Measurements from ENCODE around the gene LGR6. TPM values are rescaled to one million over a fixed set of nuclear protein-coding genes. Genes with fewer than 3 reads are reported as not detected.
"Not testable (repeated sequence)": the region's sequence is repeated elsewhere in the genome, so short reads cannot be mapped to it uniquely, and the experiment has no call there.

Gene LGR6
- total and polyA plus RNA-seq, 5 experiments from 2014 or later = 0.25 to 6.2 (median 0.47) TPM; not detected in 2

- POLR2A ChIA-PET = interaction anchor here (0.7 kb wide), 1 partner anchor 221 kb away, joined by 3 read pairs; no protein-coding TSS in a partner anchor
- peaks cover 22 to 35% (median 29%) of the 10 kb centered on the region in 4 donors for H3K4me1 Mint-ChIP-seq
- ATAC-seq (no peak), DNase-seq (peak in 5 of 10 donors; percentile 6 to 66 (median 58))
- H3K27ac Mint-ChIP-seq = peak overlapping the region in 6 of 10 donors; percentile 66 to 90 (median 70)
- H3K27me3 Mint-ChIP-seq = peaks cover 0 to 2% (median 0%) of the 10 kb centered on the region in 5 donors
- H3K9me3 Mint-ChIP-seq = no peaks in the 10 kb centered on the region
- peak overlapping the region; percentile 9 to 74 (median 59) for H3K4me3 Mint-ChIP-seq
- H3K36me3 Mint-ChIP-seq = peaks cover 0 to 3% (median 0%) of the 10 kb centered on the region in 3 donors
Observed at GRCh38 chr1:202343652-202344349, 150.2 kb downstream of the LGR6 start.

DNA sequence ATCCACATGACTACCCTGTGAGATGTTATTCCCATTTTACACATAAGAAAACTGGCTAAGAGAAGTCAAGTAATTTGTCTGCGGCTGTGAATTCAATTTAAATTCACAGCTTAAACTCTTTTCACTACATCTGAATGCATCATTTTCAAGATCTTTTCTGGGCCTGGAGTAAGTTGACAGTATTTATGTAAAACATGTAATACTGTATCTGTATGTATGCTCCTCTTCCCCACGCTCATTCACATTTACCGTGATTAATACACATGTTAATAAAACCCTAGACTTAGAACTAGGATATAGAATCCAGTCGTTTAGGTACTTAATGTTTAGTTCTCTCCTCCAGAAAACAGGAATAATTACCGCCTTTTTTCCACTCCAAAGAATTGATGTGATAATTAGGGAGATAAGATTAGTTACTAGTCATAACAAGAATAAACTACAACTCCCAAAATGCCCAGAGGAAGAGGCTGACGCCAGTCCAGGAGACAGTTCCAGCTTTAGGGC is 154.5 kb downstream of the LGR6 start:
- no peaks in the 10 kb centered on the region for H3K36me3 Mint-ChIP-seq
- POLR2A ChIA-PET = interaction anchor here (0.6 to 1.8 kb wide), 3 partner anchors 13 to 286 kb away, joined by 3 to 9 read pairs (median 4); partner anchors contain the start of gene PTPN7
- peak overlapping the region; percentile 83 to 99 (median 94) for H3K4me3 Mint-ChIP-seq
- ATAC-seq (no peak), DNase-seq (no peak)
- no peaks in the 10 kb centered on the region for H3K9me3 Mint-ChIP-seq
- H3K27me3 Mint-ChIP-seq = no peaks in the 10 kb centered on the region
- H3K27ac Mint-ChIP-seq = peak overlapping the region; percentile 67 to 96 (median 94)
- H3K4me1 Mint-ChIP-seq = peaks cover 18 to 43% (median 31%) of the 10 kb centered on the region in 4 donors

- POLR2A ChIA-PET = interaction anchor here (0.6 to 1.8 kb wide), 3 partner anchors 12 to 285 kb away, joined by 3 to 9 read pairs (median 4); partner anchors contain the start of gene PTPN7
- Mint-ChIP-seq H3K4me1 (peaks cover 19 to 41% (median 28%) of the 10 kb centered on the region in 4 donors), H3K27me3 (no peaks in the 10 kb centered on the region), H3K27ac (peak within 1 kb of the TSS; percentile 67 to 96 (median 94)), H3K36me3 (no peaks in the 10 kb centered on the region), H3K4me3 (peak within 1 kb of the TSS; percentile 83 to 99 (median 94)), H3K9me3 (no peaks in the 10 kb centered on the region)
- ATAC-seq (peak; percentile 97), DNase-seq (peak; percentile 85 to 98 (median 94))
Observed at GRCh38 chr1:202348509-202349205, 155.1 kb downstream of the LGR6 start, which contains the start of gene PPP1R12B. Gene PPP1R12B (plus strand): TSS chr1:202348699. CDS start chr1:202348852, 153 bp downstream.

DNA sequence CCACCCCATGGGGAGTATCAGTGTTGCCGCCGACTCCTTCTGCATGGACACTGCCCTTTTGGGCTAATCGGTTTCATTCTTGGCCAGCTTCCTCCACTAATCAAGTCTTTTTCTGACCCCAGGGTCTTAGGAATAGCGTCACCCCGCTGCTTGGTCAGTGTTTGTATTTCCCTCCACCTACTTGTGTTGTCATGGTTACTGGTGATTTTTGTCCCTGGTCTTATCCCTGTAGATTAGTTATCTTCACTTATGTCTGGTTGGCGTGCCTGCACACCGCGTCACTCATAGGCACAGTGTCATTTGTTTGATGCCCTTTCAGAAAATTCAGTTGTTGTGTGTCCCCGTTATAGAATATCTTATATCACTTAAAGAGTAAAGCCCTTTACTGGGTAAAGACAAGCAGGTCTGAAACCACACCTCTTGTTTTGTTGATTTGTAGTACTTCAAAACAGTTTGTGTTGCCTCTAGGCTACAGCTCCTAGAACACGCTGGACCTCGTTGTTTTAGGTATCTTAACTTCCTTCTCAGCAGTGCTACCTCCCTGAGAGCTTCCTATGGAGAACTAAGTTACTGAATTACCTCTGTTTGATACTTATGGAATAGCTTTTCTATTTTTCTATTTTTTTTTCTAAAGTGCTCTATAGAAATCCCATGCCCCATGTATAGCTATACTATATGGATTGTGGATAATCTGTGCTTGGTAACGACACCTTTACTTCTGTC is 155.8 kb downstream of the LGR6 start:
- peaks cover 19 to 40% (median 27%) of the 10 kb centered on the region in 4 donors for H3K4me1 Mint-ChIP-seq
- POLR2A ChIA-PET = interaction anchor here (1.5 to 1.8 kb wide), 2 partner anchors 12 to 189 kb away, joined by 4 to 9 read pairs; partner anchors contain the start of gene PTPN7
- no peak for ATAC-seq
- peak overlapping the region; percentile 67 to 96 (median 85) for H3K27ac Mint-ChIP-seq
- no peaks in the 10 kb centered on the region for H3K9me3 Mint-ChIP-seq
- H3K36me3 Mint-ChIP-seq = no peaks in the 10 kb centered on the region
- H3K4me3 Mint-ChIP-seq = peak overlapping the region; percentile 83 to 99 (median 94)
- H3K27me3 Mint-ChIP-seq = no peaks in the 10 kb centered on the region
- DNase-seq = peak in 1 of 10 donors; percentile 12

- Mint-ChIP-seq H3K27me3 (no peaks in the 10 kb centered on the region), H3K9me3 (no peaks in the 10 kb centered on the region), H3K36me3 (no peaks in the 10 kb centered on the region), H3K4me1 (peaks cover 29 to 40% (median 34%) of the 10 kb centered on the region in 4 donors), H3K27ac (no peak overlapping the region), H3K4me3 (no peak overlapping the region)
- DNase-seq (no peak), ATAC-seq (no peak)
- POLR2A ChIA-PET = interaction anchor here (0.7 kb wide), 1 partner anchor 655 kb away, joined by 4 read pairs; no protein-coding TSS in a partner anchor
Observed at GRCh38 chr1:202351725-202352124, 158.1 kb downstream of the LGR6 start.

DNA sequence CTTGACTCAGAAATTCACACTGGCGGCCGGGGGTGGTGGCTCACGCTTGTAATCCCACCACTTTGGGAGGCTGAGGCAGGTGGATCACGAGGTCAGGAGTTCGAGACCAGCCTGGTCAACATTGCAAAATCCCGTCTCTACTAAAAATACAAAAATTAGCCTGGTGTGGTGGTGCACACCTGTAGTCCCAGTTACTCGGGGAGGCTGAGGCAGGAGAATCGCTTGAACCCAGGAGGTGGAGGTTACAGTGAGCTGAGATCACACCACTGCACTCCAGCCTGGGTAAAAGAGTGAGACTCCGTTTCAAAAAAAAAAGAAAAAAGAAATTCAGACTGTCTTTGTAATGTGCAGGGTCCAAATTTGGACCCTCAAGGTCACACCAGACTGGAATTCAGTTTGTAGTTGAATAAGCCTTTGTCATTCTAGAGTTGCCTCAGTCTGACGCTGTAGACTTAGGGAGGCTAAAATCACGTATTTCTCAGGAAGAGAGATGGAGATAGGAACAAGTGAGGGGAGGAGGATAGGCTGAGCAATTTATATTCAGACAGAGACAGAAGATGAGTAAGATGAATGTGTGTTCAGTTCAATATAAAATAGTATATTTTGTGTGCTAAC is 159.1 kb downstream of the LGR6 start:
- ATAC-seq, H3K9me3 Mint-ChIP-seq, H3K4me3 Mint-ChIP-seq, H3K27me3 Mint-ChIP-seq, H3K36me3 Mint-ChIP-seq, DNase-seq, H3K27ac Mint-ChIP-seq, POLR2A ChIA-PET: not testable (repeated sequence)
- peaks cover 28 to 37% (median 33%) of the 10 kb centered on the region in 4 donors for H3K4me1 Mint-ChIP-seq

- ATAC-seq = no peak
- no peaks in the 10 kb centered on the region for H3K9me3 Mint-ChIP-seq
- no peaks in the 10 kb centered on the region for H3K27me3 Mint-ChIP-seq
- H3K4me1 Mint-ChIP-seq = peaks cover 8 to 19% (median 15%) of the 10 kb centered on the region in 4 donors
- POLR2A ChIA-PET = no interaction called here
- H3K4me3 Mint-ChIP-seq = no peak overlapping the region
- DNase-seq = no peak
- H3K36me3 Mint-ChIP-seq = no peaks in the 10 kb centered on the region
- peak overlapping the region in 2 of 10 donors; percentile 42 to 67 for H3K27ac Mint-ChIP-seq
Observed at GRCh38 chr1:202355944-202356553, 162.4 kb downstream of the LGR6 start.

DNA sequence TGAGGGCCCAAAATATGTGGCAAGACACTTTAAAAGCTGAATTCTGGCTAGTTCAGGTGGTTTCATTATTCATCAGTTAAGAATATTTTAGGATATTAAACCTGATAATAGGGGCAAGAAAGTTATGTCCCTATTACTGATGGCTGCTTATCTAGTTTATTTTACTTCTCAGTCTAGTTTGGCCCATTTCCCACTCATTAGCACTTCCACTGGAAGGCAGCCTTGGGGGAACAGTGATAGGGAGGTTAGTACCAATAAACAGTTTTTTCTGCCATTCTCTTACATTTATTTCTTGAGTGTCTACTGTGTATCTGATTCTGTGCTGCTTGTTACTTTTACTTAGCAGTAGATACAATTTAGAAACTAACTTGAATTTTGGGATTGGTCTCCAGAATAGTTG is 163.9 kb downstream of the LGR6 start:
- DNase-seq (no peak), ATAC-seq (no peak)
- no peak overlapping the region for H3K4me3 Mint-ChIP-seq
- H3K4me1 Mint-ChIP-seq = peaks cover 9 to 19% (median 15%) of the 10 kb centered on the region in 4 donors
- no peak overlapping the region for H3K27ac Mint-ChIP-seq
- no peaks in the 10 kb centered on the region for H3K27me3 Mint-ChIP-seq
- POLR2A ChIA-PET = no interaction called here
- H3K36me3 Mint-ChIP-seq = no peaks in the 10 kb centered on the region
- H3K9me3 Mint-ChIP-seq = no peaks in the 10 kb centered on the region

DNA sequence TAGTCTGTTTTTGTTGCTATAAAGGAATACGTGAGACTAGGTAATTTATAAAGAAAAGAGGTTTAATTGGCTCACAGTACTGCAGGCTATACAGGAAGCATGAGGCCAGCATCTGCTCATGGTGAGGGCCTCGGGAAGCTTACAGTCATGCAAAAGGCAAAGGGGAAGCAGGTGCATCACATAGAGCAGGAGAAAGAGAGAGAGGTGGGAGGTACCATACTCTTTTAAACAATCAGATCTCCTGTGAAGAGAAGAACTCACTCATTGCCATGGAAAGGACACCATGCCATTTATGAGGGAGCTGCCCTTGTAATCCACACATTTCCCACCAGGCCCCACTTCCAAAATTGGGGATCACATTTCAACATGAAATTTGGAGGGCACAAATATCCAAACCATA is 167.6 kb downstream of the LGR6 start:
- Mint-ChIP-seq H3K4me3 (no peak overlapping the region), H3K36me3 (no peaks in the 10 kb centered on the region), H3K27me3 (no peaks in the 10 kb centered on the region), H3K4me1 (peaks cover 5 to 12% (median 7%) of the 10 kb centered on the region in 4 donors), H3K9me3 (no peaks in the 10 kb centered on the region), H3K27ac (no peak overlapping the region)
- POLR2A ChIA-PET = interaction anchor here (1.5 kb wide), 1 partner anchor 12 kb away, joined by 9 read pairs; the partner anchor contains the start of gene PPP1R12B
- DNase-seq = no peak
- ATAC-seq = no peak

- Mint-ChIP-seq H3K36me3 (no peaks in the 10 kb centered on the region), H3K27ac (no peak overlapping the region), H3K4me1 (peaks cover 5 to 10% (median 6%) of the 10 kb centered on the region in 4 donors), H3K9me3 (no peaks in the 10 kb centered on the region), H3K27me3 (no peaks in the 10 kb centered on the region), H3K4me3 (no peak overlapping the region)
- POLR2A ChIA-PET = interaction anchor here (1.5 kb wide), 1 partner anchor 13 kb away, joined by 9 read pairs; the partner anchor contains the start of gene PPP1R12B
- DNase-seq (no peak), ATAC-seq (no peak)
Observed at GRCh38 chr1:202361701-202362100, 168.1 kb downstream of the LGR6 start.

- no peaks in the 10 kb centered on the region for H3K9me3 Mint-ChIP-seq
- POLR2A ChIA-PET = no interaction called here
- no peak overlapping the region for H3K4me3 Mint-ChIP-seq
- H3K27ac Mint-ChIP-seq = no peak overlapping the region
- H3K4me1 Mint-ChIP-seq = peaks cover 5 to 10% (median 6%) of the 10 kb centered on the region in 4 donors
- H3K36me3 Mint-ChIP-seq = no peaks in the 10 kb centered on the region
- ATAC-seq (no peak), DNase-seq (no peak)
- H3K27me3 Mint-ChIP-seq = no peaks in the 10 kb centered on the region
Observed at GRCh38 chr1:202362212-202362611, 168.6 kb downstream of the LGR6 start.
